Karpas-422 (cell line): ENCODE data around the gene AK3. TPM values are rescaled to one million over a fixed set of nuclear protein-coding genes. Genes with fewer than 3 reads are reported as not detected.
"Not testable (repeated sequence)": the region's sequence is repeated elsewhere in the genome, so short reads cannot be mapped to it uniquely, and the experiment has no call there.

ENCODE experiments used
- DNase-seq: peaks from one replicate; pipeline ENCODE4 v3.0.0-alpha.2; 2015
- H2AFZ ChIP-seq: fragments of 200-600 bp; sonication (generic); 2 replicates; pipeline ENCODE4 v1.6.1; 2014; ENCODE audit warnings: antibody characterized with exemption, low read length, mixed read lengths
- H3K27ac ChIP-seq: fragments of 200-600 bp; sonication (generic); 2 replicates; pipeline ENCODE4 v1.5.1; 2014; ENCODE audit warnings: mild to moderate bottlenecking, low read length, moderate library complexity
- H3K27me3 ChIP-seq: fragments of 200-600 bp; sonication (generic); 2 replicates; pipeline ENCODE4 v1.6.1; 2014; ENCODE audit warnings: low read length, mixed read lengths
- H3K36me3 ChIP-seq: fragments of 200-600 bp; sonication (generic); 2 replicates; pipeline ENCODE4 v1.6.1; 2014; ENCODE audit warnings: low read length, mixed read lengths; ENCODE audit not compliant: insufficient read depth
- H3K4me1 ChIP-seq: fragments of 200-600 bp; sonication (generic); 2 replicates; pipeline ENCODE4 v1.6.1; 2014; ENCODE audit warnings: mild to moderate bottlenecking, low read length, mixed read lengths
- H3K4me2 ChIP-seq: fragments of 200-600 bp; sonication (generic); 2 replicates; pipeline ENCODE4 v1.6.1; 2014; ENCODE audit warnings: low read length, low read depth, mild to moderate bottlenecking; ENCODE audit not compliant: poor library complexity, severe bottlenecking
- H3K4me3 ChIP-seq: fragments of 200-600 bp; sonication (generic); 2 replicates; pipeline ENCODE4 v1.5.1; 2014; ENCODE audit warnings: mild to moderate bottlenecking, antibody characterized with exemption, low read length, mixed read lengths
- H3K79me2 ChIP-seq: fragments of 200-600 bp; sonication (generic); 2 replicates; pipeline ENCODE4 v1.6.1; 2014; ENCODE audit warnings: mild to moderate bottlenecking, low read length, mixed read lengths
- H3K9ac ChIP-seq: fragments of 200-600 bp; sonication (generic); 2 replicates; pipeline ENCODE4 v1.6.0; 2014; ENCODE audit warnings: low read length
- H3K9me2 ChIP-seq: fragments of 200-600 bp; sonication (generic), shearing (Covaris generic); replicated peaks from 2 replicates; pipeline ENCODE4 v1.6.0; 2014; ENCODE audit warnings: mild to moderate bottlenecking, low read length, moderate library complexity; ENCODE audit not compliant: insufficient read depth
- H3K9me3 ChIP-seq: fragments of 300-700, 200-600 bp; sonication (generic); 2 replicates; pipeline ENCODE4 v1.6.1; 2014; ENCODE audit warnings: low read length, mixed read lengths
- H4K20me1 ChIP-seq: fragments of 200-600 bp; sonication (generic); 2 replicates; pipeline ENCODE4 v1.6.1; 2014; ENCODE audit warnings: mild to moderate bottlenecking, antibody characterized with exemption, low read length, low read depth; ENCODE audit not compliant: insufficient read depth
- total RNA-seq: library from RNA; depleted of rRNA; stranded (reverse); fragments of >200 nt; shearing (Covaris generic); gene quantifications from 2 replicates; pipeline ENCODE4 v1.2.3, GENCODE V29; 2014; ENCODE audit warnings: low replicate concordance; rRNA removed

AK3 gene
- total RNA-seq, 1 experiment from 2014 or later = 67.3 TPM

DNA sequence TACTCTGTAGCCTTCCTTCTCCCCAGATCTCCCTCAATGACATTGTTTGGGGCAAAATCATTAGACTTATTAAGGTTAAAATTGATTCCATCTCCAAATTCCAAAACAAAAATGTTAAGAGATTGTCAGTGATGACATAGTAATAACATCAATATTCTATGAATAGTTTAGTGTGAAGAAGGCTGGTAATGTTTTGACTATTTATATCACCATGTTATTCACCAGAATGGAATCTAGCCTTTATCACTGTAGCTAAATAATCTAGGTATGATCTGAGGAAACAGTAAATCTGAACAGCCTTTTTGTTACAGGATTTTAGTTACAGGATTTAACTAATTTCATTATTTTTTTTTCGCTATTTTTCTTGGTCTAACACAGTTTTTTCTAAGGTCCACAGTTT, 79.8 kb downstream of the AK3 start:
- Histone ChIP-seq H3K79me2 (no peaks in the 10 kb centered on the region), H3K4me2 (no peak overlapping the region), H3K36me3 (no peaks in the 10 kb centered on the region), H3K9ac (no peak overlapping the region), H4K20me1 (no peaks in the 10 kb centered on the region; the same call in 1 of the 2 replicates), H3K4me1 (peaks cover 39% of the 10 kb centered on the region), H3K9me3 (no peaks in the 10 kb centered on the region), H3K27ac (no peak overlapping the region), H3K27me3 (no peaks in the 10 kb centered on the region), H3K4me3 (no peak overlapping the region), H2AFZ (no peak overlapping the region), H3K9me2 (no peaks in the 10 kb centered on the region)
- DNase-seq = no peak

GRCh38 chr9:4660665-4661064, 80.3 kb downstream of the AK3 start:
- H3K36me3 ChIP-seq, H3K4me3 ChIP-seq, H4K20me1 ChIP-seq, H3K4me2 ChIP-seq, H3K9me2 ChIP-seq, H3K9ac ChIP-seq, H3K9me3 ChIP-seq, DNase-seq, H3K27me3 ChIP-seq, H3K27ac ChIP-seq, H3K79me2 ChIP-seq, H2AFZ ChIP-seq: not testable (repeated sequence)
- peaks cover 34% of the 10 kb centered on the region for H3K4me1 ChIP-seq

Other genes with a start within 250 kb of the AK3 start
- 8.9 and 13.1 TPM in 2 replicates for gene PLPP6, start 78.9 kb downstream of the AK3 start, total RNA-seq
- gene SPATA6L, start 74.7 kb downstream of the AK3 start, total RNA-seq = 0.22 and 0.69 TPM in 2 replicates
- 12.0 and 17.9 TPM in 2 replicates for gene CDC37L1, start 61.6 kb downstream of the AK3 start, total RNA-seq
- 24.9 and 31.0 TPM in 2 replicates for gene RCL1, start 51.7 kb upstream of the AK3 start, total RNA-seq
- 7.0 and 9.6 TPM in 2 replicates for gene JAK2, start 244.1 kb upstream of the AK3 start, total RNA-seq